AML-193 (cell line): ENCODE measurements around the gene SDK2.
A peak's percentile ranks its signal among the peaks of the same experiment; 100 is the strongest.

Experiments
- DNase-seq, 2 experiments: peaks; one replicate each; lab custom pipeline; 2025; lab: John Stamatoyannopoulos, UW

Gene SDK2

GRCh38 chr17:73609758-73610157, 34.5 kb downstream of the SDK2 start:
- no peak for DNase-seq

- no peak for DNase-seq
These were observed 35.2 kb downstream of the SDK2 start for GRCh38 chr17:73609060-73609459.

GRCh38 chr17:73605444-73605843, 38.8 kb downstream of the SDK2 start:
- no peak for DNase-seq

GRCh38 chr17:73604476-73604875, 39.8 kb downstream of the SDK2 start:
- no peak for DNase-seq

GRCh38 chr17:73603971-73604370, 40.3 kb downstream of the SDK2 start:
- DNase-seq = no peak

GRCh38 chr17:73600103-73600871, 44.0 kb downstream of the SDK2 start:
- no peak for DNase-seq

- DNase-seq = no peak
These were observed 44.6 kb downstream of the SDK2 start for GRCh38 chr17:73599599-73599998.

- no peak for DNase-seq
These were observed 46.0 kb downstream of the SDK2 start for GRCh38 chr17:73598212-73598611.

GRCh38 chr17:73595931-73596330, 48.3 kb downstream of the SDK2 start:
- DNase-seq = no peak

- peak in 1 of 2 experiments; percentile 4 for DNase-seq
These were observed 48.8 kb downstream of the SDK2 start for GRCh38 chr17:73595479-73595878.

- no peak for DNase-seq
These were observed 49.2 kb downstream of the SDK2 start for GRCh38 chr17:73595068-73595467.

GRCh38 chr17:73594598-73594997, 49.6 kb downstream of the SDK2 start:
- no peak for DNase-seq

GRCh38 chr17:73594025-73594424, 50.2 kb downstream of the SDK2 start:
- no peak for DNase-seq

GRCh38 chr17:73593249-73593965, 50.8 kb downstream of the SDK2 start:
- no peak for DNase-seq

GRCh38 chr17:73592501-73592961, 51.7 kb downstream of the SDK2 start:
- no peak for DNase-seq

GRCh38 chr17:73592079-73592415, 52.2 kb downstream of the SDK2 start:
- no peak for DNase-seq

- DNase-seq = no peak
These were observed 52.8 kb downstream of the SDK2 start for GRCh38 chr17:73591296-73592078.

GRCh38 chr17:73589363-73589980, 54.8 kb downstream of the SDK2 start:
- no peak for DNase-seq

GRCh38 chr17:73588891-73589290, 55.4 kb downstream of the SDK2 start:
- DNase-seq = no peak

GRCh38 chr17:73588301-73588846, 55.9 kb downstream of the SDK2 start:
- no peak for DNase-seq

- DNase-seq = no peak
These were observed 57.2 kb downstream of the SDK2 start for GRCh38 chr17:73586921-73587602.
